Pancreas (tissue), 10 donors: ENCODE data around the gene DOK5. TPM values are rescaled to one million over a fixed set of nuclear protein-coding genes. Genes with fewer than 3 reads are reported as not detected.

Experiments
- ATAC-seq, 4 donors: fragments of 200-7000 bp; cut with Tn5 transposase; one replicate each; pipeline versions ENCODE4 v1.8.0 to v1.9.1; 2020; ENCODE audit warnings: mild to moderate bottlenecking in 4 of 4, moderate library complexity in 4 of 4
- DNase-seq, 6 donors: peaks; one replicate each; pipeline ENCODE4 v3.0.0-alpha.2; 2020
- FAIRE-seq: peaks from 2 replicates; lab custom pipeline; 2012; peaks lifted over from hg19 to GRCh38; lab: Jason Lieb, UNC
- H3K27ac ChIP-seq, 4 donors: fragments of 200-600 bp; sonication (generic); 1 replicate in 3 of 4; 2 replicates in 1 of 4; pipeline versions ENCODE4 v1.5.0 to v1.8.0; 2020
- H3K27me3 ChIP-seq, 4 donors: fragments of 200-600 bp; one replicate each; pipeline ENCODE4 v1.8.0; 2021
- H3K36me3 ChIP-seq, 3 donors: fragments of 200-600 bp; sonication (generic) in 1 of 3; one replicate each; pipeline versions ENCODE4 v1.5.0 to v1.8.0; 2020 to 2021
- H3K4me1 ChIP-seq, 3 donors: fragments of 200-600 bp; one replicate each; pipeline ENCODE4 v1.8.0; 2021
- H3K4me3 ChIP-seq, 4 donors: fragments of 200-600 bp; sonication (generic) in 2 of 4; one replicate each; pipeline versions ENCODE4 v1.5.0 to v1.8.0; 2020 to 2021
- H3K9me3 ChIP-seq, 4 donors: fragments of 200-600 bp; one replicate each; pipeline ENCODE4 v1.8.0; 2021
- WGBS, 2 donors: extraction: QIAGEN DNeasy Blood & Tissue Kit; methylation state at CpG; one replicate each; pipeline ENCODE4 v1.1.7; 2013; 5-methylcytosine and 5-hydroxymethylcytosine counted together
- intact Hi-C, 3 donors: fragments of 100-400 bp; cut with DNase I; formaldehyde crosslinking; loops; one replicate each; pipeline versions ENCODE4 v1.11.1 to v1.14.2; 2022
- polyA plus RNA-seq, 2 donors: library from polyadenylated mRNA; stranded (reverse); fragments of 200-250 nt; gene quantifications; one replicate each; pipeline ENCODE4 v1.2.3, GENCODE V29; 2013
- total RNA-seq, 6 donors: library from RNA; stranded (reverse); fragmentation: NEBNext Ultra II Directional in 4 of 6; extraction: Animal tissue kit (Norgen Biotek cat#: 25700) in 4 of 6; gene quantifications; one replicate each; pipeline versions ENCODE4 v1.2.1 to v1.2.4, GENCODE V29; 2021 to 2023
- TF ChIP-seq, protein P1 (sequence below), 4 donors: fragments of 200-600 bp; sonication (generic) in 3 of 4; IDR thresholded peaks; one replicate each; pipeline versions ENCODE4 v1.5.0 to v1.8.0; 2021; ENCODE audit warnings: antibody characterized with exemption in 4 of 4
- donor health status: healthy with polysubstance abuse.
- donor health status: DM: no; HTN: no; CAD: no; lungs with moderate emphysema.
- donor health status: DM: no; HTN: no; CAD: no.
- donor health status: control.
- donor health status: control.
- donor health status: Bipolar disorder and iron deficiency.
- donor health status: DM: yes; HTN: yes; CAD: no.
- donor health status: DM: no; HTN: no; CAD: no.
- donor health status: DM: no; HTN: no; CAD: no.
- donor health status: DM: yes; HTN: yes; CAD: no.

DOK5 gene
- total and polyA plus RNA-seq, 8 donors: 0.24 to 1.2 (median 0.51) TPM

DNA sequence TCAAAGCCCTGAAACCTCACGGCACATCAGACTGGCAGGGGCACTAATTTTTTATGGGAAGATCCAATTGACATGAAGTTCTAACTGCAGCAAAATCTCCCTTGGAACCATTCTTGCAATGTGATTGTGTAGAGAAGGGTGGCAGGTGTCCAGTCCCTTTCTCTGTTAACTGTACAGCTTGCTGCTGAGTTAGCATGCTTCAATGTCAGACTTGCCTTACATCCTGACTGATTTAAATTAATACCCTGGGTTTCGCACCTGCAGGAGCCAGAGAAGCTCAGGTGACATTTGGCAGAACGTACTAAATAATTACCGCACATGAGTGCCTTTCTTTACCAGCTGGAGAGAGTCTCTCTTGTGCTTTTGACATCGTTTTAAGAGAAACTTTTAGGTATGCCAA, 123.0 kb downstream of the DOK5 start:
- ATAC-seq (no peak), DNase-seq (no peak), FAIRE-seq (no peak)
- Histone ChIP-seq H3K9me3 (no peaks in the 10 kb centered on the region), H3K4me3 (no peak overlapping the region), H3K27ac (no peak overlapping the region), H3K27me3 (no peaks in the 10 kb centered on the region), H3K36me3 (no peaks in the 10 kb centered on the region), H3K4me1 (no peaks in the 10 kb centered on the region)
- WGBS, 2 donors: 73 to 79% methylated on average over 5 of the region's 5 CpGs
- TF ChIP-seq, protein P1, sequence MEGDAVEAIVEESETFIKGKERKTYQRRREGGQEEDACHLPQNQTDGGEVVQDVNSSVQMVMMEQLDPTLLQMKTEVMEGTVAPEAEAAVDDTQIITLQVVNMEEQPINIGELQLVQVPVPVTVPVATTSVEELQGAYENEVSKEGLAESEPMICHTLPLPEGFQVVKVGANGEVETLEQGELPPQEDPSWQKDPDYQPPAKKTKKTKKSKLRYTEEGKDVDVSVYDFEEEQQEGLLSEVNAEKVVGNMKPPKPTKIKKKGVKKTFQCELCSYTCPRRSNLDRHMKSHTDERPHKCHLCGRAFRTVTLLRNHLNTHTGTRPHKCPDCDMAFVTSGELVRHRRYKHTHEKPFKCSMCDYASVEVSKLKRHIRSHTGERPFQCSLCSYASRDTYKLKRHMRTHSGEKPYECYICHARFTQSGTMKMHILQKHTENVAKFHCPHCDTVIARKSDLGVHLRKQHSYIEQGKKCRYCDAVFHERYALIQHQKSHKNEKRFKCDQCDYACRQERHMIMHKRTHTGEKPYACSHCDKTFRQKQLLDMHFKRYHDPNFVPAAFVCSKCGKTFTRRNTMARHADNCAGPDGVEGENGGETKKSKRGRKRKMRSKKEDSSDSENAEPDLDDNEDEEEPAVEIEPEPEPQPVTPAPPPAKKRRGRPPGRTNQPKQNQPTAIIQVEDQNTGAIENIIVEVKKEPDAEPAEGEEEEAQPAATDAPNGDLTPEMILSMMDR (IDR thresholded peaks at IDR 0.05): no peak
- intact Hi-C loops: no loop called here

DNA sequence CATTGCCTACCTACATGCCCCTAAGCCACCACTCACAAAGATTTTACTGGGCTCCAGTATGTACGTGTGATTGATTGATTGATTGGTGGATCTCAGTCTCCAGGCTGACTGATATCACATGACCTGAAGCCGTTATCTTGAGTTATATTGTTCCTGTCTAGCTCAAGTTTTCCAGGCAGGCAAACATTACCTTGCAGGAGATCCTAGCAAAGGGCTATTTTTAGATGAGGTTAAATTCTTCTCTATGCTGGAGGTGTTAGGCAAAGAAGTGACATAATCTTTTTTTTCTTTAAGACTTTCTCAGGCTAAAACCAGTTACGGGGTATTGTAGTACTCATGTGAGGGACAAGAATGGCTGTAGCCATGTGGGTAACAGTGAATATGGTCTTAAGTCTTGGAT, 125.2 kb downstream of the DOK5 start:
- no peak for FAIRE-seq
- no peaks in the 10 kb centered on the region for H3K9me3 ChIP-seq
- no peaks in the 10 kb centered on the region for H3K27me3 ChIP-seq
- H3K4me1 ChIP-seq: no peaks in the 10 kb centered on the region
- WGBS, 2 donors: 30% methylated on average over 3 of the region's 3 CpGs
- intact Hi-C loops: no loop called here
- ATAC-seq: peak in 1 of 4 donors; percentile 50
- DNase-seq: no peak
- TF ChIP-seq, protein P1 (IDR thresholded peaks at IDR 0.05): no peak
- H3K4me3 ChIP-seq: no peak overlapping the region
- no peak overlapping the region for H3K27ac ChIP-seq
- H3K36me3 ChIP-seq: no peaks in the 10 kb centered on the region

DNA sequence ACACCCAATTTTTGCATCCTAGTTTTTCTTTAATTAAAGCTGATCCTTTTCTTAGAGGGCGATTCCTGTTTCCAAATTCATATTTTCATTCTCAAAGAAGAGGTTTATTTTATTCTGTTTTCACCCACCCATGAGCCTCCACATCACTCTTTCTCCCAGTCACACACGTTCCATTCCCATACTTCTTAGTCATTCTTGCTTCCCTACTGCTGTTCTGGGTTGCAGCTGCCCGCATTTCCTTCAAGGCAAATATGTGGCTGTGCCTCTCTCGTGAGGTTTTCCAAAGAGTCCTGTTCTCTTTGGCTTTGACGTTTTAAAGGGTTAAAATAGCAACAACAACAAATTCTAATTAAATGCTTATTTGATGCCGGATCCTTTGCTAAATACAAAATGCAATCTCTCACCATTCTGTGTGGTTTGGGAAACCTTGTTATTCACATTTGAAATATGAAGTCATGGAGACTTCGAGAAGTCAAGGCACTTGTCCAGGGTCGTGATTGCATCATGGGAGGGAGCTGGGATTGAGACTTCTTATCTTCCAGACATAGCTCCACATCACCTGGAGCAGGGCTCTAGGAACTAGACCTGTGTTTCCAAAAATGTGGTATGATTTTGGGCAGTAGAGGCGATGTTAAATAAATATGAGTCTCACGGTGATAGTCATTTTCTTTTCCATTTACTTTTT, 126.6 kb downstream of the DOK5 start:
- FAIRE-seq (no peak), ATAC-seq (no peak), DNase-seq (no peak)
- TF ChIP-seq, protein P1 (IDR thresholded peaks at IDR 0.05): no peak
- H3K27ac ChIP-seq: no peak overlapping the region
- H3K36me3 ChIP-seq: no peaks in the 10 kb centered on the region
- H3K4me1 ChIP-seq: no peaks in the 10 kb centered on the region
- intact Hi-C loops: no loop called here
- no peak overlapping the region for H3K4me3 ChIP-seq
- H3K27me3 ChIP-seq: no peaks in the 10 kb centered on the region
- H3K9me3 ChIP-seq: no peaks in the 10 kb centered on the region
- WGBS, 2 donors: 72 to 77% methylated on average over 10 of the region's 10 CpGs

DNA sequence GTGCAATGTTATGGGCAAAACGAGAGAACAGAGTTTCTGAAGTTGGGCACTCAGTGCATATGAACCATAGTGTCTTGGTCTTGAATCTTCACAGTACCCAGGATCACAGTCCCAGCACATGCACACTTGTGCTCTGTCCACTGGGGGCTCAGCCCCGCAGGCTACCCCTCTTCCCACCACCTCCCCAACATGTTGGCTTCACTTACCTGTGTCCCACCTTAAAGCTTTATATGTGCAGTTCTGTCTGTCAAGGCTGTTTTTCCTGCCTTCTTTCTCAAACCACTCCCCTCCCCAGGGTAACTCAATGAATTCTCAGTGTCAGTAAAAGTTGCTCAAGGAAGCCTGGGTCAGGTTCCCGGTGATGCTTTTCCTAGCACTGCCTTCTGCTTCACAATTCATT, 129.9 kb downstream of the DOK5 start:
- TF ChIP-seq, protein P1 (IDR thresholded peaks at IDR 0.05): no peak
- intact Hi-C loops: no loop called here
- 71 to 82% methylated on average over 3 of the region's 3 CpGs for whole genome bisulfite sequencing, 2 donors
- Histone ChIP-seq H3K36me3 (no peaks in the 10 kb centered on the region), H3K4me3 (no peak overlapping the region), H3K4me1 (no peaks in the 10 kb centered on the region), H3K27ac (no peak overlapping the region), H3K9me3 (no peaks in the 10 kb centered on the region), H3K27me3 (no peaks in the 10 kb centered on the region)
- no peak for DNase-seq
- FAIRE-seq: no peak
- ATAC-seq: no peak

DNA sequence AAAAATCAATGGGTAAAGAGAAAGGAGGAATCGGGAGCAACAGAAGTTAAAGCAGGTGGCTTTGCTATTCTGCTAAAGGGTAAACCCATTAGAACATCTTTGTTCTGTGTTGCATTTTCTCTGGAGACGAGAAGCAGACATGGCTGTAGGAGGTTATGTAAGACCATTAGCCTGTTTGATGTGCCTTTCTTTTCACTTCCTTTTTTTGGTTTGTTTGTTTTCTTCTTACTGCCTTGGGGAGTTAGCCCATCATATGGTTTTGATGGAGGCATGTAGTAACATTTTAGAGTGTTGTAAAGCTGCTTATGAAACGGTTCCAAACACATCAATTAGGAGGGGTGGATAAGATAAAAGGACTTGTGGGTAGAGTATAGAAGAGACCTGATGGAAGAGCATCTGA, 131.0 kb downstream of the DOK5 start:
- TF ChIP-seq, protein P1 (IDR thresholded peaks at IDR 0.05): no peak
- no peak overlapping the region for H3K4me3 ChIP-seq
- no peaks in the 10 kb centered on the region for H3K36me3 ChIP-seq
- no peak overlapping the region for H3K27ac ChIP-seq
- no peaks in the 10 kb centered on the region for H3K4me1 ChIP-seq
- FAIRE-seq: no peak
- DNase-seq: no peak
- intact Hi-C loops: no loop called here
- no peaks in the 10 kb centered on the region for H3K27me3 ChIP-seq
- peak in 1 of 4 donors; percentile 17 for ATAC-seq
- no peaks in the 10 kb centered on the region for H3K9me3 ChIP-seq
- WGBS, 2 donors: 71 to 73% methylated on average over 3 of the region's 3 CpGs
